H1 (cell line): ENCODE measurements around the gene ETDC. TPM values are rescaled to one million over a fixed set of nuclear protein-coding genes. Genes with fewer than 3 reads are reported as not detected.

Experiments
- CTCF ChIA-PET: fragments of 300-600 bp; sonication (Branson Sonifier 250); formaldehyde crosslinking; loops from one replicate; lab custom pipeline; 2021; ENCODE audit not compliant: partially characterized antibody; lab: Charles Lee
- POLR2A ChIA-PET: fragments of 300-600 bp; sonication (Branson Sonifier 250); formaldehyde crosslinking; loops from one replicate; lab custom pipeline; 2021; ENCODE audit warnings: inconsistent platforms; ENCODE audit not compliant: partially characterized antibody; lab: Charles Lee
- DNase-seq, 2 experiments: peaks; one replicate each; pipeline versions ENCODE4 v3.0.0 to v3.0.0-alpha.2; 2010 to 2022; ENCODE audit warnings: low spot score in 2 of 2, low read depth in 1 of 2, mixed read lengths in 1 of 2
- FAIRE-seq: peaks from 2 replicates; lab custom pipeline; 2011; peaks lifted over from hg19 to GRCh38; lab: Jason Lieb, UNC
- H2AFZ ChIP-seq: 2 replicates; pipeline ENCODE4 v1.8.1; 2012; ENCODE audit warnings: low read length, inconsistent platforms
- H2AK5ac ChIP-seq: 2 replicates; pipeline ENCODE4 v1.6.1; 2013; ENCODE audit warnings: low read depth, low read length
- H2BK120ac ChIP-seq: replicated peaks from 2 replicates; pipeline ENCODE3; 2013; ENCODE audit warnings: low read depth, low read length, inconsistent platforms
- H2BK12ac ChIP-seq: 2 replicates; pipeline ENCODE4 v1.6.1; 2013; ENCODE audit warnings: low read depth, low read length
- H2BK15ac ChIP-seq: 2 replicates; pipeline ENCODE4 v1.6.1; 2013; ENCODE audit warnings: low read length
- H2BK20ac ChIP-seq: 2 replicates; pipeline ENCODE4 v1.6.1; 2013; ENCODE audit warnings: low read length
- H2BK5ac ChIP-seq: 2 replicates; pipeline ENCODE4 v1.6.1; 2013; ENCODE audit warnings: low read depth, low read length
- H3K14ac ChIP-seq: 2 replicates; pipeline ENCODE4 v1.6.1; 2013; ENCODE audit warnings: inconsistent platforms; ENCODE audit not compliant: insufficient read length
- H3K18ac ChIP-seq: 2 replicates; pipeline ENCODE4 v1.6.1; 2013; ENCODE audit warnings: low read length; ENCODE audit errors: extremely low read depth
- H3K23ac ChIP-seq: 2 replicates; pipeline ENCODE4 v1.6.1; 2013; ENCODE audit warnings: inconsistent platforms; ENCODE audit not compliant: insufficient read length
- H3K23me2 ChIP-seq: 2 replicates; pipeline ENCODE4 v1.6.1; 2013; ENCODE audit warnings: low read depth, low read length
- H3K27ac ChIP-seq: 2 replicates; pipeline ENCODE4 v1.6.1; 2011; ENCODE audit warnings: low read depth, low read length, inconsistent platforms
- H3K27me3 ChIP-seq, 4 experiments: replicated peaks in 1 of 4; 1 replicate in 1 of 4; 2 replicates in 3 of 4; pipeline versions ENCODE4 v1.6.1 to v1.8.1; 2011 to 2013; ENCODE audit warnings: low read length in 3 of 4, mild to moderate bottlenecking in 3 of 4, inconsistent platforms in 2 of 4, mixed read lengths in 2 of 4, moderate library complexity in 1 of 4; ENCODE audit not compliant: control insufficient read depth in 3 of 4, insufficient read depth in 3 of 4; ENCODE audit errors: extremely low read depth in 1 of 4
- H3K36me3 ChIP-seq, 4 experiments: 2 replicates each; pipeline versions ENCODE4 v1.6.1 to v1.8.1; 2011 to 2013; ENCODE audit warnings: mild to moderate bottlenecking in 4 of 4, low read length in 3 of 4, moderate library complexity in 2 of 4, control low read depth in 1 of 4, inconsistent platforms in 1 of 4; ENCODE audit not compliant: insufficient read depth in 4 of 4, control insufficient read depth in 2 of 4
- H3K4ac ChIP-seq: replicated peaks from 2 replicates; pipeline ENCODE3; 2013; ENCODE audit warnings: low read length, low read depth, mixed read lengths, inconsistent platforms; ENCODE audit not compliant: insufficient read length
- H3K4me1 ChIP-seq, 4 experiments: replicated peaks in 1 of 4; 1 replicate in 1 of 4; 2 replicates in 3 of 4; pipeline versions ENCODE4 v1.6.1 to v1.8.1; 2011 to 2013; ENCODE audit warnings: low read length in 3 of 4, inconsistent platforms in 2 of 4, mixed read lengths in 1 of 4; ENCODE audit not compliant: insufficient read depth in 4 of 4, control insufficient read depth in 3 of 4
- H3K4me2 ChIP-seq, 2 experiments: 2 replicates each; pipeline versions ENCODE4 v1.6.1 to v1.8.1; 2011 to 2013; ENCODE audit warnings: low read depth in 2 of 2, low read length in 2 of 2, control low read depth in 1 of 2, inconsistent platforms in 1 of 2, mild to moderate bottlenecking in 1 of 2; ENCODE audit not compliant: insufficient read depth in 1 of 2
- H3K4me3 ChIP-seq, 4 experiments: fragments of 200-600, 300-600 bp in 1 of 4; sonication (generic), shearing (Covaris generic), sonication (Bioruptor Twin) in 1 of 4; 2 replicates each; pipeline versions ENCODE4 v1.5.1 to v1.8.1; 2011 to 2016; ENCODE audit warnings: low read length in 4 of 4, low read depth in 3 of 4, control low read depth in 2 of 4, inconsistent platforms in 2 of 4, mild to moderate bottlenecking in 2 of 4, mixed read lengths in 1 of 4, moderate library complexity in 1 of 4; ENCODE audit not compliant: insufficient read depth in 2 of 4; ENCODE audit errors: extremely low read depth in 1 of 4
- H3K56ac ChIP-seq: replicated peaks from 2 replicates; pipeline ENCODE3; 2013; ENCODE audit warnings: low read depth, mild to moderate bottlenecking, mixed read lengths, low read length, inconsistent platforms; ENCODE audit not compliant: insufficient read length
- H3K79me1 ChIP-seq: 2 replicates; pipeline ENCODE4 v1.6.1; 2013; ENCODE audit warnings: low read depth, low read length, control low read depth
- H3K79me2 ChIP-seq, 2 experiments: 2 replicates each; pipeline versions ENCODE4 v1.6.1 to v1.8.1; 2012 to 2013; ENCODE audit warnings: low read length in 2 of 2, mild to moderate bottlenecking in 2 of 2, inconsistent platforms in 1 of 2; ENCODE audit not compliant: insufficient read depth in 2 of 2, control insufficient read depth in 1 of 2
- H3K9ac ChIP-seq, 4 experiments: replicated peaks in 1 of 4; 1 replicate in 1 of 4; 2 replicates in 3 of 4; pipeline versions ENCODE4 v1.6.1 to v1.8.1; 2011 to 2013; ENCODE audit warnings: low read depth in 3 of 4, low read length in 3 of 4, control low read depth in 2 of 4, mild to moderate bottlenecking in 2 of 4, moderate library complexity in 2 of 4, inconsistent platforms in 1 of 4; ENCODE audit errors: extremely low read depth in 1 of 4
- H3K9me3 ChIP-seq, 2 experiments: 2 replicates each; pipeline versions ENCODE4 v1.6.1 to v1.8.1; 2012 to 2013; ENCODE audit warnings: mild to moderate bottlenecking in 2 of 2, moderate library complexity in 2 of 2, control low read depth in 1 of 2, inconsistent platforms in 1 of 2, low read depth in 1 of 2, low read length in 1 of 2, mixed read lengths in 1 of 2; ENCODE audit not compliant: insufficient read depth in 2 of 2
- H4K20me1 ChIP-seq, 2 experiments: replicated peaks in 1 of 2; 2 replicates each; pipeline versions ENCODE3 to v1.8.1; 2011 to 2013; ENCODE audit warnings: inconsistent platforms in 2 of 2, low read length in 2 of 2, mild to moderate bottlenecking in 1 of 2; ENCODE audit not compliant: insufficient read depth in 2 of 2, control insufficient read depth in 1 of 2
- H4K5ac ChIP-seq: 2 replicates; pipeline ENCODE4 v1.6.1; 2013; ENCODE audit warnings: low read length, low read depth, mixed read lengths, inconsistent platforms; ENCODE audit not compliant: insufficient read length
- H4K8ac ChIP-seq: 2 replicates; pipeline ENCODE4 v1.8.0; 2013; ENCODE audit warnings: mild to moderate bottlenecking, moderate library complexity, low read length, inconsistent platforms; ENCODE audit not compliant: insufficient read depth; ENCODE audit errors: extremely low read depth
- H4K91ac ChIP-seq: replicated peaks from 2 replicates; pipeline ENCODE3; 2013; ENCODE audit warnings: low read length, mixed read lengths, inconsistent platforms; ENCODE audit not compliant: insufficient read length
- ATF3 ChIP-seq: IDR thresholded peaks from 2 replicates; pipeline ENCODE4 v1.6.1; 2011; ENCODE audit warnings: low read depth, mild to moderate bottlenecking, low read length; ENCODE audit not compliant: insufficient read depth
- CREB1 ChIP-seq: IDR thresholded peaks from 2 replicates; pipeline ENCODE4 v1.6.1; 2012; ENCODE audit warnings: inconsistent platforms
- EZH2 ChIP-seq: fragments of 200-600 bp; sonication (generic); IDR thresholded peaks from 2 replicates; pipeline ENCODE4 v1.7.1; 2012; ENCODE audit warnings: low read depth, mild to moderate bottlenecking, moderate library complexity, low read length, inconsistent platforms; ENCODE audit not compliant: severe bottlenecking
- KDM1A ChIP-seq: fragments of 200-600, 300-600 bp; sonication (generic); IDR thresholded peaks from 2 replicates; pipeline ENCODE4 v1.7.1; 2016; ENCODE audit warnings: mild to moderate bottlenecking, low read length, borderline replicate concordance
- NANOG ChIP-seq: IDR thresholded peaks from 2 replicates; pipeline ENCODE4 v1.6.1; 2011; ENCODE audit warnings: low read length, low read depth, mild to moderate bottlenecking, inconsistent platforms; ENCODE audit not compliant: insufficient read depth, poor library complexity, severe bottlenecking
- SIN3A ChIP-seq, 2 experiments: IDR thresholded peaks in 1 of 2; conservative IDR thresholded peaks in 1 of 2; 2 replicates each; pipeline ENCODE4 v1.6.1; 2011 to 2012; ENCODE audit warnings: low read length in 2 of 2, improper control_type of control experiment in 1 of 2, low read depth in 1 of 2, mild to moderate bottlenecking in 1 of 2
- SP1 ChIP-seq: IDR thresholded peaks from 2 replicates; pipeline ENCODE4 v1.6.1; 2011; ENCODE audit warnings: low read depth, low read length
- SP4 ChIP-seq: IDR thresholded peaks from 2 replicates; pipeline ENCODE4 v1.6.1; 2012; ENCODE audit warnings: low read length, inconsistent platforms
- SUZ12 ChIP-seq: fragments of 200-600 bp; sonication (generic); IDR thresholded peaks from 2 replicates; pipeline ENCODE4 v1.6.1; 2012; ENCODE audit warnings: mild to moderate bottlenecking, inconsistent platforms, low read length, moderate library complexity, mixed read lengths
- TAF1 ChIP-seq: IDR thresholded peaks from 2 replicates; pipeline ENCODE4 v1.6.1; 2011; ENCODE audit warnings: mild to moderate bottlenecking, low read depth, low read length
- TEAD4 ChIP-seq: IDR thresholded peaks from 2 replicates; pipeline ENCODE4 v1.6.1; 2012; ENCODE audit warnings: low read depth, low read length, inconsistent platforms, mixed read lengths
- WGBS, 2 experiments: shearing (Covaris generic) in 1 of 2; methylation state at CpG; one replicate each; pipeline versions ENCODE4 v1.1.6 to v1.1.7; 2013 to 2015; ENCODE audit warnings: low lambda C conversion rate in 2 of 2, mixed read lengths in 2 of 2, inconsistent platforms in 1 of 2, low coverage in 1 of 2, missing lambda C conversion rate in 1 of 2; ENCODE audit not compliant: insufficient replicate concordance in 2 of 2, insufficient coverage in 1 of 2, insufficient read length in 1 of 2; ENCODE audit errors: extremely low coverage in 1 of 2, missing lambda C conversion rate in 1 of 2; 5-methylcytosine and 5-hydroxymethylcytosine counted together
- polyA plus RNA-seq, 7 experiments: library from polyadenylated mRNA; depleted of rRNA in 3 of 7; stranded (reverse) in 5 of 7; unstranded in 2 of 7; fragments of >200 nt in 5 of 7; fragments of 200-250 nt in 2 of 7; gene quantifications; 1 replicate in 5 of 7; 2 replicates in 1 of 7; 4 replicates in 1 of 7; pipeline versions ENCODE4 v1.2.1 to v1.2.3, GENCODE V29; 2011 to 2013; ENCODE audit warnings: missing spikeins in 2 of 7, mixed read lengths in 2 of 7
- total RNA-seq: library from RNA; stranded (reverse); fragmentation: NEBNext Ultra II Directional; extraction: Animal tissue kit (Norgen Biotek cat#: 25700); gene quantifications from 2 replicates; pipeline ENCODE4 v1.2.1, GENCODE V29; 2021

The ETDC gene
- total and polyA plus RNA-seq, 2 of the 8 experiments (the other 6 are each of a cell fraction or from before 2014, with no cell fraction given) = not detected

- Histone ChIP-seq H3K4me1 (no peaks in the 10 kb centered on the region), H3K27ac (no peak overlapping the region), H3K4me3 (peak overlapping the region; percentile 79 to 91 (median 84)), H2AK5ac (no peak overlapping the region), H3K56ac (no peak overlapping the region), H2BK120ac (no peak overlapping the region), H2BK5ac (no peak overlapping the region), H2BK12ac (no peak overlapping the region), H4K8ac (no peak overlapping the region), H3K4me2 (peak overlapping the region; percentile 35 to 79), H3K9ac (peak overlapping the region in 1 of 4 experiments; percentile 22; a peak in 1 of 7 replicates), H3K27me3 (no peaks in the 10 kb centered on the region), H3K36me3 (peaks cover 0 to 27% (median 7%) of the 10 kb centered on the region in 4 experiments; a peak in 4 of 8 replicates), H3K4ac (no peak overlapping the region), H3K14ac (no peak overlapping the region), H3K18ac (no peak overlapping the region; the same call in 1 of the 2 replicates), H2BK20ac (no peak overlapping the region), H4K20me1 (no peaks in the 10 kb centered on the region), H2AFZ (no peak overlapping the region), H3K9me3 (no peaks in the 10 kb centered on the region), H3K23me2 (peaks cover 2% of the 10 kb centered on the region; the same call in 1 of the 2 replicates), H3K79me1 (no peaks in the 10 kb centered on the region), H2BK15ac (no peak overlapping the region), H4K5ac (no peak overlapping the region), H3K79me2 (peaks cover 0 to 35% of the 10 kb centered on the region in 2 experiments; a peak in 2 of 4 replicates), H4K91ac (no peak overlapping the region), H3K23ac (no peak overlapping the region)
- DNase-seq = no peak
- ChIA-PET POLR2A (no interaction called here), CTCF (no interaction called here)
- no peak for FAIRE-seq
- TF ChIP-seq TAF1 (no peak), CREB1 (no peak), SIN3A (conservative IDR thresholded peaks at IDR 0.05 in 1 of 2, IDR thresholded peaks at IDR 0.05 in 1 of 2; ENCODE audit: low read depth in 1 of 2, low read length in 2 of 2) (no peak), TEAD4 (no peak), NANOG (no peak), SUZ12 (no peak), ATF3 (no peak), EZH2 (no peak), SP1 (no peak), SP4 (no peak), KDM1A (no peak)
- WGBS, 2 experiments = 43% methylated on average over 9 of the region's 18 CpGs; no CpG with 5 or more reads in 1 of the 2 experiments
These were observed 35.9 kb downstream of the ETDC start for GRCh38 chrX:135345107-135345589.
